GM21528 (cell line): ENCODE results near the gene JPH3.
"Not testable (repeated sequence)": the region's sequence is repeated elsewhere in the genome, so short reads cannot be mapped to it uniquely, and the experiment has no call there.

Experiments used
- ATAC-seq: cut with Tn5 transposase; IDR thresholded peaks from one replicate; pipeline ENCODE4 v1.9.1; 2021; ENCODE audit warnings: mild to moderate bottlenecking, moderate library complexity; ENCODE audit not compliant: unreplicated experiment, low FRiP score

The JPH3 gene

GRCh38 chr16:87706278-87707000 lies 104.1 kb downstream of the JPH3 start:
- no peak for ATAC-seq

DNA sequence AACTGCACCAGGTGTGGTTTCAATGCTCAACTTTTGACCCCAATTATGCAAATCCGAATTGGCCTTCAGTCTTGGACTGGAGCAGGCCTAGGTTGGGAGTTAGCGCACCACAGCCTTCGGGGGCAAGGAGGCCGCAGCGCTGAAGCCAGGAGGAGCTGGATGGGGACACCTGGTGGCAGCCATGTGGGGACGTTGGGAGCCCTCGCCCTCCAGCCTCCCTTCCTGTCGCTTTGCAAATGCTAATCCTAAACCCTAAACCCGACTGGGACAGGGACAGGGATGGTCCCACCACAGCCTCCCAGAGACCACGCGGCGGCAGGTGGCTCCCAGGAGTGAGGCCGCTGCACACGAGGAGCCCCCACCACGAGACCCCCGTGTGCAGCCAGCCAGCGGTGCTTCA lies 104.8 kb downstream of the JPH3 start:
- ATAC-seq = no peak

DNA sequence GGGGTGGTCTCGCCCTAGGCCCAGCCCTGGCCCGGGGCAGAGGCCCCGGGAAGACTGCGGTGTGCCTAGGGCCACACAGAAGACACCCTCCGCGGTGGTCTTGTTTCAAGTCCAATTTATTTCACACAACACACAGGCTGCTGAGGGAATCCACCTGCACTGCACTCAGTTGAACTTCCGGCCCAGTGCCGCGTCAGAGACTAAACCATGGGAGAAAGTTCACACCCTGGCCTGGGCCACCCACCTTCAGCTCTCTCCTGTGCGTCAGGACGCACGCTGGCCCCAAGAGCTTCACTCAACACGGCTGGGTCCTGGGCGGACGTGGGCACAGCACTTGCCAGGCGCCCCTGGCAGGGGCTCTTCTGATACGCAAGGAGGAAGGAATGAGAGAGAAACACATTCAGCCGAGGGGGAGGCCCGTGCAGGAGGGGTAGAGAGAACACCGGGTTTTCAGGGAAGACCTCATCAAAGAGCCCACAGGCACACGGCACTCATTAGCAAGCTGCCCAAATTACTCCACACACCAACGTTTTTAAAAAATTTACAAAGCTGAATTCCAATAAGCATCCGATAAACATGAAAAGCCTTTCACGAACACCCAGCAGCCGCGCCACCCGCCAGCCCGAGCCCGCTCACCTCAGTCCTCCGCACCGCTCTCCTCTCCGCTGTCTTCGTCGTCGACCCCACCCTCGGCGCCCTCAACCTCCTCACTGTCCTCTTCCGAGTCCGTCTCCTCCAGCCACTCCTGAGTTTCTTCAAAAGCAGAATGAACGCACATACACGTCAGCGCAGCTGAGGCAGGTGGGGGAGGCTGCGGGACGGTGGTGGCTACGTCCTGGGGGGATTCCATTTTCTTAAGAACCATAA lies 105.6 kb downstream of the JPH3 start:
- no peak for ATAC-seq

DNA sequence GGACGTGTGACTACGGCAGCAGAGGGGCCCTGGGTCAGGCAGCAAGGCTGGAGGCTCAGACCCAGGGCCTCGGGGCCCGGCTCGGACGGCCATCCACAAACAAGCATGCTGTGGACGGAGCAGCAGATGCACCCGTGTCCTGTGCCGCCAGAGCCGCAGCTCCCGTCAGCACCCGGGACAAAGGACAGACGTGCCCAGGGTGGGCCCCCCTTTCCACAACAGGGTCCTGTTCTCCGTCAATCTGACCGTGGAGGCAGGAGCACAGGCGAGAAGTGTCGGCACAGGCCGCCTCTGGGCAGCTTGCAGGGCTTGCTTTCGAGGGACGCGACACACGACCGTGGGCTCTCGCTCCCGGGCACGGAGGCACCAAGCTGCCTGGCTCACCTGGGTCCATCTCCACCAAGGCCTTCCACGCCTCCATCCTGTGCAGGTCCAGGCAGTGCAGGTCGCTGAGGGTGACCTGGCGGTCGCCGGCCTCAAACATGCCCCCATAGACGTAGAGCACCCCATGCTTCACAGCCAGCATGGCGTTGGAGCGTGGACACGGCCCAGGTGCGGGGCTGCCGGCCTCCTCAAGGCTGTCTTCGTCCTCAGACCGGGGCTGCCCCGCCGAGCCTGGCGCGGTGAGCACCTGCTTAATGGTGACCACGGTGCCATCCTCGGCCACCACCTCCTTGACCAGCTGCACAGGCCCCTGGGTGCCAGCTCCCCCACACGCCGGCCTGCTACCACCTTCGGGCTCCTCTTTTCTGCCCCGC lies 106.8 kb downstream of the JPH3 start:
- no peak for ATAC-seq

DNA sequence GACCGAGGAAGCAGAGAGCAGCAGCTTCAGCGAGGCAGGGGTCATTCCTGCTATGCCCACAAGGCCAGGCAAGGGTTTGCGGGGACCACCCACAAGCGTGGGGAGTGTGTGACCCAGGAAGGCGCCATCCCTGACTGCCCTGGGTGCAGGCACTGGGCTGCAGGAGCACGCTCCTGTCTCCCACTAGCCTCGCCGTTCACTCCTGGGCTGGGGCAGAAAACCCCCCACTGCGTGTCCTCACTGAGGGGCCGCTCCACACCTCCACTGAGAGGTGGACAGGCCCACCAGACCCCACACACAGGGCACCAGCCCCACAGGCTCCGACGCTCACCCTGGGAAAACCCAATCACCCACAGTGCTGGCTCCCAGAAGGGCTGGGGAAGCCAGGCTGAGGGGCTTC lies 107.4 kb downstream of the JPH3 start:
- no peak for ATAC-seq

DNA sequence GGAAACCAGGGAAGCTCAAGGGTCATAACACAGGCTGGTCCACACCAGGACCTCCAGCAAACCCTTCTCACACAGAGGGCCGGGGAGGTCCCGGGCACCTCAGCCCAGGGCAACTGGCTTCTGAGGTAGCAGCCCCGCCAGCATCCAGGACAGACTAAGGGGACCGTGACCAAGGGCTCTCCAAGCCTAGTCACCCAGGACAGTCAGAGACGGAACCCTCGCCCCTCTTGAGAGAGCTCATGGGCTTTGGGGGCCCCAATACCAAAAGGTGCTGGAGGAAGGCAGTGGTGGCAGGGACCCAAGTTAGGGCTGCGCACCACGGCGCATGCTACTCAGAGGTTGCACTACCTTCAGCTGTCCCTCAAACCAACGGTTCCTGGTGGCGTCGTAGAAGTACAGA lies 108.6 kb downstream of the JPH3 start:
- ATAC-seq = no peak

DNA sequence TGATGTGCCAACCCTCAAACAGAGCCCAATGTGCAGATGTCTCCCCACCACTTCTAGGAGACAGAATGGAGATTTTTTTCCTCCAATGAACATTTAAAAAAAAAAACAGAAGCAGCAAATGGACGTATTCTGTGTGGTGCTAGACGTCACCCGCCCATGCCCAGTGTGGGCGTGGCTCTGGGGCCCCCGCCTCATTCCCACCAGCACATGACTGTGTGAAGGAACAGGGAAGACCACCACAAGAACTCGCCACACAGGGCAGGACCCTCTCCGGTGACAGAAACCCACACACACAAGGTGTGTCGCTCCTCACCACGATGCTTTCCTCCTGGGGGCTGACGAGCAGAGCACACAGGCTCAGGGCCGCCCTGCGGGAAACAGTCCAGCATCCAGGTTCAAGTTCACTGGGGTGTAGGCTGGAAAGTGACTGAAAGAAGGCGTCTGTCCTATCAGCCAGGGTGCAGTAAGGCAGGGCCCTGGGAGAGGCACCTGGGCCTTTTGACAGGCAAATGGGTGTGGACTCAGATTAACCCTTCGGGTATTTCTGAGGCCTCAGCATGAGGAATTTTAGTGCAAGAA lies 110.0 kb downstream of the JPH3 start:
- no peak for ATAC-seq

DNA sequence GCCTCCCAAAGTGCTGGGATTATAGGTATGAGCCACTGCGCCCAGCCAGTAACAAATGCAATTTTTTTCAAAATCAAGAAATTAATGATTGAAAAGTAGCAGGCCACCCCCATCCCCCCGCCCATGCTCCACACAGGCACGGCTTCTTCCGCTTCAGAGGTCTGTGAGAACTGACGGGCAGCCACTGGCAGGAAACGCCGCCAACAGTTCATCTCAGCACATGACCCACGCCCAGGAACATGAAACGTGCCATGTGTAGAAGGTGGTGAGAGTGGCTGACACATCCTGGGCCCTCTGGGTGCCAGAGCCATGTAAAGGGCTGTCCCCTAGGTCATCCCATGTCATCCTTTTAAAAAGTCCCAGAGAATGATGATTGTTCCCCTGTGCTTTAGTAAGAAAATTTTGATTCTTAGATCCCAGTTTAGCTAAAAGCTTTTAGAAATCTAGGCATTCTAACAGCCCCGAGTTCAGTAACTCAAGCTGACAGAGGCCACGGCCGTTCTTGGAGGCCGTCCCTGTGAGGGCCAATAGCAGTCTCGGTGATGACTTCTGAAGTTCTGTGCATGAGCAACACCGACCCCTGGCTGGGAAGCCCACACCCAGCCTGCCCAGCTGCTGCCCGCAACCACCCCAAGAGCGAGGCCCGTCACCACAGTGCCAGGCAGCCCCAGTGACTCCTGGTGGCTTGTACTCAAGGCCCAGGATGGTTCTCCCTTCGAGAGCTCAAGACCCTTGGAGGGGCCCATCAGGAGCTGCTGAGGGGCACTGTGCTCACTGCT lies 111.3 kb downstream of the JPH3 start:
- no peak for ATAC-seq

- no peak for ATAC-seq
These were observed 112.9 kb downstream of the JPH3 start for GRCh38 chr16:87715231-87715630.

- no peak for ATAC-seq
These were observed 113.3 kb downstream of the JPH3 start for GRCh38 chr16:87715658-87716057.

DNA sequence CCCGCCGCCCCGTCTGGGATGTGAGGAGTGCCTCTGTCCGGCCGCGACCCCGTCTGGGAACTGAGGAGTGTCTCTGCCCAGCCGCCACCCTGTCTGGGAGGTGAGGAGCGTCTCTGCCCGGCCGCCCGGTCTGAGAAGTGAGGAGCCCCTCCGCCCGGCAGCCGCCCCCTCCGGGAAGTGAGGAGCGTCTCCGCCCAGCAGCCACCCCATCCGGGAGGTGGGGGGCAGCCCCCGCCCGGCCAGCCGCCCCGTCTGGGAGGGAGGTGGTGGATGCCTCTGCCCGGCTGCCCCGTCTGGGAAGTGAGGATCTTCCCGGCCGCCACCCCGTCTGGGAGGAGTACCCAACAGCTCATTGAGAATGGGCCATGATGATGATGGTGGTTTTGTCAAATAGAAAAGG lies 116.5 kb downstream of the JPH3 start:
- ATAC-seq = not testable (repeated sequence)

- no peak for ATAC-seq
These were observed 118.1 kb downstream of the JPH3 start for GRCh38 chr16:87720446-87720845.

DNA sequence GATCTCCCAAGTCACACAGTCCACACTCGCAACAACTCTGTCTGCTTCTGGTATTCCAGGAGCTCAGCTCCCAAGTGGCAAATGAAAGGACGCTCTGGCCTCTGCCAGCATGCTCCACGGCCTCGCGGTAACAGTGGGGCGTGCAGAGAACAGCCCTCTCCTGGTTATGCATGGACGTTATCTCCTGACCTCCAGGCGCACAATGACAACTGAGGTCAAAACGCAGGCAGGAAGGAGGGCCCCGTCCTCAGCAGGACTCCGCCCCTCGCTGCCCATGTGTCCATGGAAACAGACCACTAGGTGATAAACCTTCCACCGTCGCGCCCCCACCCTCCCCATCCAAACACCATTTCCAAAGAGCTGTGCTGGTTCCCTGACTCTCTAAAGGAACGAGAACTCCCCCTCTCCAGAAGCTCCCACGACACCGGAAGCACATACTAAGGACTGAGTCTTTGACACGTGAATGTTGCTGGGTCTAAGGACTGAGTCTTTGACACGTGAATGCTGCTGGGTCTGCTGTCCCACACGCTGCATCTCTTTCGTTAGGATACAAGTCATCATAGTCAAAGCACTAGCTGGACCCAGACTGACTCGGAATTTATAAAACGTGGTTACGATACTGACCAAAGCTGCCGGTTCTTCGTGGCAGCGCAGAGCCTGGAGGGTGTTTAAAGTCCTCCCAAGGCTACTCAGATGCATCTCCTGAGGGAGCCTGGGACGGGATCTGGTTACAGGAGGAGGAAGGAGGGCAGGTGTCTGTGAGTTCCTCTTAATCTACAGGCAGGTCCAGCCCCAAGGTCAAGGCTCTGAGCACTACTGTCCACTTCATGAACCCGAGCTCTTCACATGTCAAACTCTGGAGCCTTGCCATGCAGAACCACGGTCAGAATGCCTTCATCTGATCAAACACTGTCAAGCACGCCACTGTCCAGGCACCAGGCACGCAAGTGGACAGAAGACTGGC lies 119.6 kb downstream of the JPH3 start:
- no peak for ATAC-seq

- ATAC-seq = no peak
These were observed 120.4 kb downstream of the JPH3 start for GRCh38 chr16:87722590-87723225.

GRCh38 chr16:87723226-87723623 lies 120.9 kb downstream of the JPH3 start:
- ATAC-seq = peak; percentile 59

DNA sequence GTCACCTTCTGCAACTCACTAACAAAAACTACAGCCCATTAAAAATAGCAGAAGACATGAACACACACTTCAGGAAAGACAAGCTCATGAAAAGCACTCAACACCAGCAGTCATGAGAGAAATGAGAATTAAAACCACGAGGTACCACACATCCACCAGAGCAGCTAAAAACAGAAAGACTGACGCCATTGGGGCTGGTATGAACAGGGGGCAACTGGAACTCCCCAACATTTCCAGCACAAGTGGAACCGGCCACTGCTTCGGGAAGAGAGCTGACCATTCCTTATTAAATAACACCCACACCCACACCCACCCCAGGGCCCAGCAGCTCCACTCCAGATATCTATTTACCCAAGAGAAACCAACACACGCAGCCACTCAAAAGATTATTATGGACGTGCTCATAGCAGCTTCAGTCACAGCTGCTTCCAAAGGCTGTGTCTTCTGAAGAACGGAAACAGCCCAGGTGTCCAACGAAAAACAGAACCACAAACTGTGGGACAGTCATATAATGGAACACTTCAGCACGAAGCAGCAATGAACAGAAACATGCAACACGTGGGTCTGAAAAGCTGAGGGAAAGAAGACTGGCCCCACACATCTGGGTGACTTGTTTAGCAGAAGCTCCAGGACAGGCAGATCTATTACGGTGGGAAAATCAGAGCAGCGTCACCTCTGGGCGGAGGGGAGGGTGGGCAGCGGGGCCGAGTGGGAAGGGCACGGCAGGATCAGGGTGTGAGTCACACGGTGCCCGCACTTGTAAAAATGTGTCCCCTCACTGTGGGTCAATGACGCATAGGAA lies 122.4 kb downstream of the JPH3 start:
- ATAC-seq = no peak

DNA sequence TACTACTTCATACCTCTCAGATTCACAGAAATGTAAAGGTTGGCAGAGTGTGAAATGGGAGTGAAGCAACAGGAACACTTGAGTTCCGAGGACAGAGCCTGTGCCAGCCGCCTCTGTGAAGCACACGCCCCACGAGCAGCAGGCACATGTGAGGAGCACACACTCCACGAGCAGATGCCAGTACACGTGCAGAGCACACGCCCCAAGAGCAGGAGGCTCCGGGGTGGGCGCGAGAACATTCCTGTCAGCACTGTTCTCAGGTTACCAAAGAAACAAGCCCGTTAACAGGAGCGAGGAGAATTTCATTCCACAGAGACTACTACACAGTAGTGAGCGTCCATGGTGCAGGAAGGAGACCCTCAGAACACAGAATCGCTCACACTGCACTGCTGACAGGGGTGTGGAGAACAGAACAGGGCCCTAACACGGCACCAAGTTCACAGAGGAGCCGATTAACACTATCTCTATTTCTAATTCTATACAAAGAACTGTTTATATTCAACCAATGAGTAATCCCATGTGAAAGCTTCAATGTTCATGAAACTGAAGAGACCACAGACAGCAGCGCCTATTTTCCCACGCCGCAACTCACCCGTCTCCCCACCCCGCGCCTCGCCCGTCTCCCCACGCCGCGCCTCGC lies 123.4 kb downstream of the JPH3 start:
- ATAC-seq = no peak
